SK-N-SH (cell line): Measurements from ENCODE around the gene BSCL2.

ENCODE experiments used
- NRF1 ChIP-seq: IDR thresholded peaks from 2 replicates; pipeline ENCODE4 v1.6.1; 2012; ENCODE audit warnings: low read depth, mild to moderate bottlenecking, low read length
- RCOR1 ChIP-seq: fragments of 150-350 bp; IDR thresholded peaks from 2 replicates; pipeline ENCODE4 v1.6.1; 2017; ENCODE audit warnings: antibody characterized with exemption, low read length
- TAF1 ChIP-seq: IDR thresholded peaks from 2 replicates; pipeline ENCODE4 v1.6.1; 2012; ENCODE audit warnings: low read depth, mild to moderate bottlenecking, low read length, moderate library complexity, borderline replicate concordance
- TCF12 ChIP-seq: IDR thresholded peaks from 2 replicates; pipeline ENCODE4 v1.4.0; 2012
- YY1 ChIP-seq: IDR thresholded peaks from 2 replicates; pipeline ENCODE4 v1.4.0; 2012; ENCODE audit warnings: low read depth, mild to moderate bottlenecking
- TF ChIP-seq, protein P1 (sequence below): IDR thresholded peaks from 2 replicates; pipeline ENCODE4 v1.6.1; 2012; ENCODE audit warnings: mild to moderate bottlenecking, low read depth, low read length, moderate library complexity
- TF ChIP-seq, protein P2 (sequence below): fragments of 200-600 bp; sonication (generic); IDR thresholded peaks from 2 replicates; pipeline ENCODE4 v1.6.1; 2017; ENCODE audit warnings: antibody characterized with exemption, mild to moderate bottlenecking, moderate library complexity
- TF ChIP-seq, protein P3 (sequence below): IDR thresholded peaks from 2 replicates; pipeline ENCODE4 v1.4.0; 2012; ENCODE audit warnings: low read depth
- TF ChIP-seq, protein P4 (sequence below): IDR thresholded peaks from 2 replicates; pipeline ENCODE4 v1.4.0; 2012; ENCODE audit warnings: low read depth, borderline replicate concordance

DNA sequence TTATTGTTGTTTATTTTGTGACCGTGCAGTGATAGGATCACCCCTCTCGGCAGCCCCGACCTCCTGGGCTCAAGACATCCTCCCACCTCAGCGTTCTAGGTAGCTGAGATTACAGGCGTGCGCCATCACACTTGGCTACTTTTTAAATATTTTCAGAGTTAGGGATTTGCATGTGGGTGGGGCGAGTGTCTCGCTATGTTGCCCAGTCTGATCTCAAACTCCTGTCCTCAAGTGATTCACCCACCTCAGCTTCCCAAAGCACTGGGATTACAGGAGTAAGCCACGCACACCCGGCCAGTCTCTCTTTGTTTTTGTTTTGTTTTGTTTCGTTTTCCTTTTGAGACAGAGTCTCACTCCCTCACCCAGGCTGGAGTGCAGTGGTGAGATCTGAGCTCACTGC lies 52.9 kb downstream of the BSCL2 start:
- TF ChIP-seq RCOR1 (no peak), NRF1 (no peak), YY1 (no peak), TAF1 (no peak), TCF12 (no peak)
- TF ChIP-seq, protein P1, sequence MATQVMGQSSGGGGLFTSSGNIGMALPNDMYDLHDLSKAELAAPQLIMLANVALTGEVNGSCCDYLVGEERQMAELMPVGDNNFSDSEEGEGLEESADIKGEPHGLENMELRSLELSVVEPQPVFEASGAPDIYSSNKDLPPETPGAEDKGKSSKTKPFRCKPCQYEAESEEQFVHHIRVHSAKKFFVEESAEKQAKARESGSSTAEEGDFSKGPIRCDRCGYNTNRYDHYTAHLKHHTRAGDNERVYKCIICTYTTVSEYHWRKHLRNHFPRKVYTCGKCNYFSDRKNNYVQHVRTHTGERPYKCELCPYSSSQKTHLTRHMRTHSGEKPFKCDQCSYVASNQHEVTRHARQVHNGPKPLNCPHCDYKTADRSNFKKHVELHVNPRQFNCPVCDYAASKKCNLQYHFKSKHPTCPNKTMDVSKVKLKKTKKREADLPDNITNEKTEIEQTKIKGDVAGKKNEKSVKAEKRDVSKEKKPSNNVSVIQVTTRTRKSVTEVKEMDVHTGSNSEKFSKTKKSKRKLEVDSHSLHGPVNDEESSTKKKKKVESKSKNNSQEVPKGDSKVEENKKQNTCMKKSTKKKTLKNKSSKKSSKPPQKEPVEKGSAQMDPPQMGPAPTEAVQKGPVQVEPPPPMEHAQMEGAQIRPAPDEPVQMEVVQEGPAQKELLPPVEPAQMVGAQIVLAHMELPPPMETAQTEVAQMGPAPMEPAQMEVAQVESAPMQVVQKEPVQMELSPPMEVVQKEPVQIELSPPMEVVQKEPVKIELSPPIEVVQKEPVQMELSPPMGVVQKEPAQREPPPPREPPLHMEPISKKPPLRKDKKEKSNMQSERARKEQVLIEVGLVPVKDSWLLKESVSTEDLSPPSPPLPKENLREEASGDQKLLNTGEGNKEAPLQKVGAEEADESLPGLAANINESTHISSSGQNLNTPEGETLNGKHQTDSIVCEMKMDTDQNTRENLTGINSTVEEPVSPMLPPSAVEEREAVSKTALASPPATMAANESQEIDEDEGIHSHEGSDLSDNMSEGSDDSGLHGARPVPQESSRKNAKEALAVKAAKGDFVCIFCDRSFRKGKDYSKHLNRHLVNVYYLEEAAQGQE: no peak
- TF ChIP-seq, protein P2, sequence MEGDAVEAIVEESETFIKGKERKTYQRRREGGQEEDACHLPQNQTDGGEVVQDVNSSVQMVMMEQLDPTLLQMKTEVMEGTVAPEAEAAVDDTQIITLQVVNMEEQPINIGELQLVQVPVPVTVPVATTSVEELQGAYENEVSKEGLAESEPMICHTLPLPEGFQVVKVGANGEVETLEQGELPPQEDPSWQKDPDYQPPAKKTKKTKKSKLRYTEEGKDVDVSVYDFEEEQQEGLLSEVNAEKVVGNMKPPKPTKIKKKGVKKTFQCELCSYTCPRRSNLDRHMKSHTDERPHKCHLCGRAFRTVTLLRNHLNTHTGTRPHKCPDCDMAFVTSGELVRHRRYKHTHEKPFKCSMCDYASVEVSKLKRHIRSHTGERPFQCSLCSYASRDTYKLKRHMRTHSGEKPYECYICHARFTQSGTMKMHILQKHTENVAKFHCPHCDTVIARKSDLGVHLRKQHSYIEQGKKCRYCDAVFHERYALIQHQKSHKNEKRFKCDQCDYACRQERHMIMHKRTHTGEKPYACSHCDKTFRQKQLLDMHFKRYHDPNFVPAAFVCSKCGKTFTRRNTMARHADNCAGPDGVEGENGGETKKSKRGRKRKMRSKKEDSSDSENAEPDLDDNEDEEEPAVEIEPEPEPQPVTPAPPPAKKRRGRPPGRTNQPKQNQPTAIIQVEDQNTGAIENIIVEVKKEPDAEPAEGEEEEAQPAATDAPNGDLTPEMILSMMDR: no peak
- TF ChIP-seq, protein P3, sequence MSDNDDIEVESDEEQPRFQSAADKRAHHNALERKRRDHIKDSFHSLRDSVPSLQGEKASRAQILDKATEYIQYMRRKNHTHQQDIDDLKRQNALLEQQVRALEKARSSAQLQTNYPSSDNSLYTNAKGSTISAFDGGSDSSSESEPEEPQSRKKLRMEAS: no peak
- TF ChIP-seq, protein P4, sequence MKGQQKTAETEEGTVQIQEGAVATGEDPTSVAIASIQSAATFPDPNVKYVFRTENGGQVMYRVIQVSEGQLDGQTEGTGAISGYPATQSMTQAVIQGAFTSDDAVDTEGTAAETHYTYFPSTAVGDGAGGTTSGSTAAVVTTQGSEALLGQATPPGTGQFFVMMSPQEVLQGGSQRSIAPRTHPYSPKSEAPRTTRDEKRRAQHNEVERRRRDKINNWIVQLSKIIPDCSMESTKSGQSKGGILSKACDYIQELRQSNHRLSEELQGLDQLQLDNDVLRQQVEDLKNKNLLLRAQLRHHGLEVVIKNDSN: no peak
